Measurements from ENCODE around the gene LRRC18. TPM values are rescaled to one million over a fixed set of nuclear protein-coding genes. Genes with fewer than 3 reads are reported as not detected.

Gene LRRC18
- not detected in 5 replicates for total RNA-seq (2022; extraction: Qiagen RNA extraction; ENCODE audit: low read depth)

DNA sequence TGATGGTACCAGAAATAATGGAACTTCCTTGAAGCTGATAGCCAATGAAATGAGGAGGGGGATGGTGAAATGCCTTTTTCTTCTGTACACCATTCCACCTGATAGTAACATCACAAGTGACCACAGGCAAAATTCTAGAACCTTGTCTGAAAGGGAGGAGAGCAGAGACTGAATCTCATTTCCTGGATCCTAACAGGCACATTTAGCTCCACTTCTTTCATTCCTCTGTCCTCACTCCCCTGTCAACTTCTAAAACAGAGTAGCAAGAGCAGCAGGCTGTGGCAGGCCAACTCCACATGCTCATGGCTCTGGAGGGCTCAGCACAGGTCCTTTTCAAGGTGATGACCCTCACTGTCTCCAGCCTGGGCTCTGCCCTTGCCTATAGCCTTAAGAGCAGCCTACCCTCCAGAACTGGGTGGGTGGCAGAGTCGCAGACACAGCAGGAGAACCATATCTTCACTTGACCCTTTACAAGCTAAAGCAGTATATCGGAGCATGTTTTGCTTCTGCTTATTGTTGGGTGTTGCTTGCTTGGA is at the start of gene LRRC18:
LRRC18 (minus strand) TSS at position 51 of the 536 bp plus-strand sequence. CDS start 25,685 bp downstream, outside the sequence.

Other genes starting within 250 kb of the LRRC18 start
- gene VSTM4, start 175.7 kb upstream of the LRRC18 start, total RNA-seq (2022; extraction: Qiagen RNA extraction; ENCODE audit: low read depth) = 0.24 to 0.50 TPM (median 0.35 TPM) in 5 replicates
- gene FAM170B, start 194.2 kb upstream of the LRRC18 start, total RNA-seq (2022; extraction: Qiagen RNA extraction; ENCODE audit: low read depth) = not detected in 5 replicates
- not detected in 5 replicates for gene TMEM273, start 248.6 kb upstream of the LRRC18 start, total RNA-seq (2022; extraction: Qiagen RNA extraction; ENCODE audit: low read depth)